GM10248 (cell line): ENCODE results near the gene IRX3.
"Not testable (repeated sequence)": the region's sequence is repeated elsewhere in the genome, so short reads cannot be mapped to it uniquely, and the experiment has no call there.

Experiments
- CTCF ChIA-PET: fragments of 300-600 bp; sonication (Branson Sonifier 250); formaldehyde crosslinking; extraction: SDS; loops from one replicate; lab custom pipeline; 2021; ENCODE audit warnings: antibody characterized with exemption; lab: Yijun Ruan, JAX
- POLR2A ChIA-PET: fragments of 350-650 bp; sonication (Branson Sonifier 250); formaldehyde crosslinking; extraction: SDS; loops from one replicate; lab custom pipeline; 2020; ENCODE audit warnings: antibody characterized with exemption; lab: Yijun Ruan, JAX
- DNase-seq: peaks from one replicate; pipeline ENCODE4 v3.0.0; 2012; ENCODE audit errors: extremely low spot score
- CTCF ChIP-seq: IDR thresholded peaks from 2 replicates; pipeline ENCODE4 v1.5.1; 2012; ENCODE audit warnings: mild to moderate bottlenecking, low read depth; ENCODE audit errors: extremely low read depth, missing control alignments, control extremely low read depth

IRX3 gene

DNA sequence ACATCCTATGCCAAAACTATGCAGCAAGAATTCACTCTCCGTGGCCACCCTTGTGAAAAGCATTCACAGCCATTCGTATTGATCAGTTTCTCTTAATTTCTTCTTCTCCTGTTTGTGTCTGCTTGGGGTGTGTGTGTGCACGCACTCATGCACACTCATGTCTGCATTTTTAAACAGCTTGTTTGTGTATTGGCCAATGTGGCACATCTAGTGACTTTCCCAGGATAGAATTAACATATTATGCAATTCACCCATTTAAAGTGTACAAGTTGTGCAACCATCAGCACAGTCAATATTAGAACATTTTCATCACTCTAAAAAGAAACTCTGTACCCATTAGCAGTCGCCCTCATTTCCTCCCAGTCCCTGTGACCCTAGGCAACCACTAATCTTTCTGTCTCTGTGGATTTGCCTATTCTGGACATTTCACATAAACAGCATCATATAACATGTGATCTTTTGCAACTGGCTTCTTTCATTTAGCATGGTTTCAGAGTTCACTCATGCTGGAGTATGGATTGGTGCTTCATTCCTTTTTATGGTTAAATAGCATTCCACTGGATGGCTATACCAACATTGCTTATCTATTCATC, 20.1 kb downstream of the IRX3 start:
- ChIA-PET POLR2A (no interaction called here), CTCF (no interaction called here)
- no peak for DNase-seq
- no peak for TF ChIP-seq CTCF

- CTCF ChIA-PET = interaction anchor here (1.2 kb wide), 1 partner anchor 15 kb away, joined by 3 read pairs; no protein-coding TSS in a partner anchor
- no peak for TF ChIP-seq CTCF
- DNase-seq = no peak
- POLR2A ChIA-PET = no interaction called here
These were observed 20.9 kb downstream of the IRX3 start for GRCh38 chr16:54265575-54266107.

GRCh38 chr16:54253118-54253517, 33.5 kb downstream of the IRX3 start:
- ChIA-PET POLR2A (no interaction called here), CTCF (no interaction called here)
- no peak for DNase-seq
- no peak for TF ChIP-seq CTCF

DNA sequence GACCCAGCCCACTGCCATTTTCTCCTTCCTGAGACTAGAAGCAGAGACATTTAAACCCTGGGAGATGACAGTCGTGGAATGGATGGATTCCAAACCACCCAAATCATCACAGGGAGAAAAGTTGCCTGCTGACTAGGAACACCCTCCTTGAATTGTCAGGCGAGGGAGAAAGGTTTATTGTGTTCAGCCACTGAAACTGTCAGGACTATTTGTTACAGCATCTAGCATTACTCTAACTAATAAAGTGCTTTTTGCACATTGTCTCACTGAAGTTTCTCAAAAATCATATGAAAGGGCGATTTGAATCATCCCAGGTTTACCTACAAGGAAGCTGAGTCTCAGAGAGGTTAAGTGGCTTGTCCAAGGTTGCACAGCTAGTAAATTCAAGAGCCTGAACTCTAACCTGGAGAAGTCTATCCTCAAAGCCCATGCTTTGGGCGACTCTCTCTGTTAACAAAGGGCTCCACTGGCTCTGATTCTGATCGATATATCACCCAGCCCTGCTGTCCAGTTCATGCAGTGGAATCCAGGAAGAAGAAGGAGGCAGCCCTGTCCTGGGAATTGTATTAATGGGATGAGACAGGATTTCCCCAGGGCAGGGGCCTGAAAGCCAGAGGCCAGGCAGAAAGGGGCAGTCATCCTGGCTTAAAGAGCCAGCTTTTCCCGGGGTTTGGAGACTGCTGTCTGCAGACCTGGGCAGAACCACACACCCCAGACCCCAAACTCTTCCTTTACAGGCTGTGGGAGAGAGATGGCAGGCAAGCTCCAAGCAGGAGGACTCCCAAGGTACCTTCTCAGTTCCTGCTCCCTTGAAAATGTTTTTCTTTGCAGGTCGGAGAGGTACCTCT, 37.5 kb downstream of the IRX3 start:
- TF ChIP-seq CTCF = no peak
- ChIA-PET POLR2A (no interaction called here), CTCF (no interaction called here)
- no peak for DNase-seq

GRCh38 chr16:54247705-54248104, 38.9 kb downstream of the IRX3 start:
- POLR2A ChIA-PET, DNase-seq, CTCF ChIA-PET: not testable (repeated sequence)

- TF ChIP-seq CTCF = no peak
- no peak for DNase-seq
- POLR2A ChIA-PET = no interaction called here
- CTCF ChIA-PET = no interaction called here
These were observed 40.1 kb downstream of the IRX3 start for GRCh38 chr16:54246454-54246821.

GRCh38 chr16:54245788-54246453, 40.7 kb downstream of the IRX3 start:
- POLR2A ChIA-PET = no interaction called here
- TF ChIP-seq CTCF = no peak
- DNase-seq = no peak
- CTCF ChIA-PET = no interaction called here
